Hindlimb muscle (tissue), 1 donor: Measurements from ENCODE around the gene NRXN3. TPM values are rescaled to one million over a fixed set of nuclear protein-coding genes. Genes with fewer than 3 reads are reported as not detected.
A peak's percentile ranks its signal among the peaks of the same experiment; 100 is the strongest.

ENCODE experiments used
- DNase-seq: peaks from one replicate; pipeline ENCODE4 v3.0.0-alpha.2; 2013
- polyA plus RNA-seq: library from polyadenylated mRNA; unstranded; fragments of 120-200 nt; gene quantifications from one replicate; pipeline ENCODE4 v1.2.1, GENCODE V29; 2013; ENCODE audit not compliant: insufficient read length

Gene NRXN3
- polyA plus RNA-seq, 1 donor, result 0.40 TPM

DNA sequence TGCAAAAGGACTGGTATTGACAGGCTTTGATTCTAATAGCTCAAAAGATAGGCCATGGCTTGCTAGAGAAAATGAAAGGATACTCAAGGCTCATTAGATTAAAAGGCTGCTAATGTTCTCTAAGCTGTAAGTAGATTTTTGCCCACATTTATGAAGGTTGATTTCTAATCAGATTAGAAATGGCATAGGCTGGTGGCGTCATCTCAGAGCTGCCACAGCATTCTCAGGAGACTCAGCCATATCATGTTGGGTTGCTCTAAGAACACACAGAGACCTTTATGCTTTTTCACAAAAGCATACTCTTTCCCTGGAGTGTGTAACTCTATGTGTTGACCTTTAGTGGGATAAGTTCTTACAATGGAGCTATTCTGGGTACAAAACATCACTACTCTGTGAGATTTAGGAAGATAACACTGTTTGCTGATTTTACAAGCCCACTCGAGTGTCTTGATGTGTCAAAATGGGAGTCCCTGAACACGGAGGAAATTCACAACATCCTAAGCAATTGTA, 576.0 kb downstream of the NRXN3 start:
- DNase-seq, result no peak

DNA sequence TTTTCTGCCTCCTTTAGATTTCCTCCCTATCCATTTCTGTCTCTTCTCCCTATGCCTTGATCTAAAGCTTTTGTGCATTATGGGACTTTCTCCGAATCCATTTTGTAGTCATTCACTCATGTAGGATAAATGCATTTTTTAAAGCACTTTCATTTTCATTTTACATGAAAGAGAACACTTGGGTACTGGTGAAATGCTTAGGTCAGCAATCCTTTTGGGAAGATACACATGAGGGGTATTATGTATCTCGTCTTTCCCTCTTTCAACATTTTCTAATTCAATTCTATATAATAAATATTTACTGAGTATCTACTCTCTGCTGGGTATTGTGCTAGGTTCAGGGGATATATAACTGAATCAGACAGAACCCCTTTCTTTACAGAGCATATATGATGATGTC, 577.6 kb downstream of the NRXN3 start:
- DNase-seq, result no peak

DNA sequence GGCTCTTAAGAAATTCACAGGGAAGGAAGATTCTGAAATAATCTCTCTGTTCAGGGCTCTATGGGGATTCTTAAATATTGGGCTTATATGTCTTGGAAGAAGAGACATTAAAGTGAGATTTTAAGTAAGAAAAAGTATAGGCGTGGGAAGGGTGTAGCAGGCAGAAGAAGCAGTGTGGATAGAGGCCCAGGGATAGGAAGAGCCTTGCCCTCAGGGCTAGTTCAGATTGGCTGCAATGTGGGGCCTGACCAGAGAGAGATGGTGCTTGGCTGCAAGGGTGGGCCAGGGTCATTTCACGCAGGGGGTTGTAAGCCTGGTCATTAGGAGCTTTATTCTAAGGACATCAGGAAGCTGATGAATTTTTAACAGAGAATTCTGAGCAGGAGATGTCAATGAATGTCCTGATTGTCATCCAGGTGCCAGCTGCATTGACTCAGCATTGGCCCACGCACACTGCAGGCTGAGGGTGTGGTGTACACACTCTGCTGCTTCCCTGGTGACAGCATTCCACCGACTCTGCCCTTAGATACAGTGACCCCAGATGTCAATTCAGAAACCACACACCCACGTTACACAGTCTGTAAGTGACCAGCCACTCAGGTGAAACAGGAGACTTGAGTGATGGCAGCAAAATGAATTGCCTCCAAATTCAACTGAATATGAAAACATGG, 582.5 kb downstream of the NRXN3 start:
- no peak for DNase-seq

- DNase-seq, result no peak
Measured at GRCh38 chr14:78754059-78754458, 583.9 kb downstream of the NRXN3 start.

DNA sequence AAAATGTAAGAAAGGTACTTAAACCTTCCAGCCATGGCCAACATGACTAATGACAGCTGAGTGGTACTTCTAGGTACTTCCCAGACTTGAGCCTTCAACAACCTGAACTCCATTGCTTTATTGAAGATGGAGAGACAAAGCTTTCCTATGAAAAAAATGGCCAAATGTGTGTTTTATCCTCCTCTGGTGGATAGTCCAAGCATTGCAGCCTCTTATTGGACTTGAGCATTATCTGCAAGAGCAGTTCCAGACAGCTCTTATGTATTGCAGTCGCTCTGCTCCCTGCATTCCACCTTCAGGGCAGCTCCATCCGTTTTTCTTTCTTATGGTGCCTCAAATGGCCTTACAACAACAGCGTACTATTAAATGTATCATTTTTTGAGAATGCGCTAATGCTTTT, 588.2 kb downstream of the NRXN3 start:
- no peak for DNase-seq

DNA sequence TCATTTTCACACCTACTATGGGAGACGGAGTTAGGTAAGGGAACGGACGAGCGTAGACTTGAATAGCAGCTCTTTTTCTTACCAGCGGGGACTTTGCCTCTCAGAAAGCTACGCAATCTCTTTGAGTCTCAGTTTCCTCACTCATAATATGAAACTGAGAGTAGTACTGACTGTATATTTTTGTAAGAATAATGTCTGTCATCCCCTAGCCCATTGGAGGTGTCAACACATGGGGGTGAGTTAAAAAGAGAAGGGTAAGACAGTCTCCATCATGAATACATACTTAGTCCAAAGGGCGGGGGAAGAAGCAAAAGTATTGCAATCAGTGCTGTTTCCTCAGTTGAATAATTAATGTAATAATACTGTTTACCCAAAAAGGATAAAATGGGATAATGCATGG, 592.2 kb downstream of the NRXN3 start:
- DNase-seq, result no peak

- DNase-seq, result no peak
Measured at GRCh38 chr14:78763746-78764145, 593.6 kb downstream of the NRXN3 start.

GRCh38 chr14:78764240-78764639, 594.1 kb downstream of the NRXN3 start:
- DNase-seq, result no peak

DNA sequence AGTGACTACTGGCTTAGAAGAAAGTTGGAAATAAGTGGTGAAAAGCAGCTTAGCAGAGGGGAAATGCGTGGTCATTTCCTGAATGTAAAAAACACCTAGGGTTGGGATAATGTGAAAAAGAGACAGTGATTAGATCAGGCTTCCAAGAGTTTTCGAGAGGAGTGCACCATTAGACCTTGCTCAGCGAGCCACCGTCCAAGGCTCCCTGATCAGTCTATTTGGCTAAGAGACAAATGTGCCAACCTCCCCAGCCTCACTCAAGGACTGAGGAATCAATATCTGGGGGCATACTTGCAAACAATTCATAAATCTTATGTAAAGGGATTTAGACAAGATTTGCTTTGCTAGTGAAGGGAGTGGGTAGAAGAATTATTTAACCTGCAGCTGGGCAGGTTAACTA, 594.5 kb downstream of the NRXN3 start:
- no peak for DNase-seq

- DNase-seq, result no peak
Measured at GRCh38 chr14:78767436-78767835, 597.3 kb downstream of the NRXN3 start.

DNA sequence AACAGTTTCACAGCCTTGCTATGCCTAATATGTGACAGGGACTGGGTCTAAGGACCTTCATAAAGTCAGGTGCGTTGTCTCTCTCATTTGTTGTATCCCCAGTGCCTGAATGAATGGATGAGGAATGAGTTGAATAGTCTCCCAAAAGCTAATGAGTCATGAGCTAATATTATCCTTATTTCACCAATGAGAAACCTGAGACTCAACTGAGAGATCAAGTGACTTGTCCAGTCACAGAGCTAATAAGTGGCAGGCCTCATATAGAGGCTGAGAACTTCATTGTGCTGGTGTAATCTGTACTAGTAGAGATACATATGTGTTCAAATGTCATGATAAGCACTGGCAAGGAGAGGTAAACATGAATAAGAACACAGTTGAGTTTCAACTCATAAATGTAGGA, 612.4 kb downstream of the NRXN3 start:
- DNase-seq, result no peak

GRCh38 chr14:78785265-78785664, 615.1 kb downstream of the NRXN3 start:
- no peak for DNase-seq

GRCh38 chr14:78788467-78789360, 618.5 kb downstream of the NRXN3 start:
- no peak for DNase-seq

GRCh38 chr14:78790271-78790670, 620.1 kb downstream of the NRXN3 start:
- no peak for DNase-seq

- no peak for DNase-seq
Measured at GRCh38 chr14:78798757-78799156, 628.6 kb downstream of the NRXN3 start.

GRCh38 chr14:78805570-78805969, 635.4 kb downstream of the NRXN3 start:
- no peak for DNase-seq

- DNase-seq, result no peak
Measured at GRCh38 chr14:78823035-78823434, 652.9 kb downstream of the NRXN3 start.

GRCh38 chr14:78823516-78823915, 653.3 kb downstream of the NRXN3 start:
- DNase-seq, result no peak

DNA sequence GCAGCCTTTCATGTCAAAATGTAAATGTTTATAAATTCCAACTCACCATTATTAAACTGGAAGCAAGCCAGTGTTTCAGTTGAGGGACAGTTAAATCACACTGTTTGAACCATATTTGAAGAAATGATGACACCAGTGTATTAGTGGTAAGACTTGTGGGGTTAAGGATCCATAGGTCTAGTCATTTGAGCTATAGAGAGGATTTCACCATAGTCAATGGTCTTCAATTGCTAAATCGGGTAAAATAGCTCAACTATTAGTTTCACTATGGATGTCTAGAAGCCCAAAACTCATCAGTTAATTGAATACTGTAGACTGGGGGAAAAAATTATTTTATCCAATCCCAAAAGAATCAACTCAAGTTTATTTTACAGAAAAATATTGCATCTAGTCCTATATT, 659.1 kb downstream of the NRXN3 start:
- no peak for DNase-seq

DNA sequence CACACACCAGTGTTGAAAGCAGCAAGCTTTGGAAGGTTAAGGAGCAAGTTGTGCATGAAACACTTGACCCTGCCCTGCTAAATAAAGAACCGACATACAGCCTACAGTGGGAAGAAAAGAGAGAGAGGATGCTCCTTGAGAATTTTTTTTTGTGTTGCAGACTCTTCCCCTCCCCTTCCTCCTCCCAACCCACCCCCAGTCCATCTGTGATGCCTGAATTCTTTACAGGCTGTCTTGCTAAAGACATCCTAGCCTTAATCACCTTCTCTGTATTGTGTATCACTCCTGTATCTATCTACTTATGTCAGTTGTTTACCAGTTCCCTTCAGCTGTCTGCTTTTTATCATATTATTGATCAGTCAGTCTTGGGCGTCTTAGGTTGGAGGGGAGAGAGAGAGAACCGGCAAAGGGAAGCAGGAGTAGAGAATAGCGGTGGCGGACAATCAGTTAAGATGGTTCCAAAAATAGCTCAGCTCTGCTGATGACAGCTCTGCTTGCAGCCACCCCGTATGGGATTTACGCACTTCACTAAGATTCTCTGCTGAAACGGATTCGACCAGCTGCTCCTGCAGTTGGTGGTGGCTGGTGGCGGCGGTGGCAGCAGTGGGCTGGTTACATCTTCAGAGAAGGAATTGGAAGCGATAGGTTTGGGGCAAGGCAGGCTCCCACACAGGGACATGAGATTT, 664.7 kb downstream of the NRXN3 start:
- no peak for DNase-seq

DNA sequence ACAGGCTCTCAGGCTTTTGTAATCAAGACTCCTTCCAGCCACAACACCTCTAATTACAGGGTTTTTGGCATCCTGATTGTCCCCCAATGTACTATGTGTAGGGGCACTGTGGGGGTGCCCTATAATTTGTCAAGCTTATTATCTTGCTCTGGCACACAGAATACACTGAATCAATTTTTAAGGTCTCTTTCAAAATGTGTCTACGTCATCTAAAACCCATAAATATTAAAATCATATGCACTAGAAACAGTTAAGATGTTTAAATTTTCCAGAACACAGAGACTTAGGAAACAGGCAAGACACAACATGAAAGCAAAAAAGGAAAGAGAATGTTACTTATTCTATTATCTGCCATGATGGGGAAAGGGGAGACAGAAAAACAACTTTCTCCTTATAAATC, 665.7 kb downstream of the NRXN3 start:
- DNase-seq, result no peak

DNA sequence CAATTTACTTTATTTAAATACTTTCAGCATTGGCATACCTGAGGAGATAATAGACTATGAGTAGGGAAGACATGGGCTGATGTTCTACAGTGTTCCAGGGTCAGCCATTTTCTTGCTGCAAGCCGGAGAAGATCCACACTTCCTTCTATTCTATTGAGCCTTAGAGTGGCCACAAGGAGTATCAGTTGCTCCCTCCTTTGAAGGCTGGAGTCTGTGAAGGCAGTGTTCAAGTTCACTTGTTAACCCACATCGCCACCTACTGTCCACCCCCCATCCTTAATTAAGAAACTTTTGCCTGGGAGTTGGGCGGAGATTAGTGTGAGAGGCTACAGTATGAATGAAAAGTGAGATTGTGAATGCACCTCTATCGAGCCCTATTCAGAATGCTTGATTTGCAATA, 666.6 kb downstream of the NRXN3 start:
- DNase-seq, result peak; percentile 1

- no peak for DNase-seq
Measured at GRCh38 chr14:78838959-78839358, 668.8 kb downstream of the NRXN3 start.
